HepG2 (cell line): ENCODE data around the gene R3HDM1. TPM values are rescaled to one million over a fixed set of nuclear protein-coding genes. Genes with fewer than 3 reads are reported as not detected.

Experiments
- ARNT ChIP-seq: fragments of 450-650 bp; IDR thresholded peaks from 2 replicates; pipeline ENCODE4 v1.6.1; 2017
- CHCHD3 ChIP-seq: sonication (generic); formaldehyde crosslinking; IDR thresholded peaks from 2 replicates; pipeline ENCODE4 v1.8.0; 2022; ENCODE audit warnings: mild to moderate bottlenecking, missing genetic modification reagents, moderate library complexity
- ETV6 ChIP-seq: sonication (generic); formaldehyde crosslinking; conservative IDR thresholded peaks from 2 replicates; pipeline ENCODE4 v1.4.0; 2020; ENCODE audit warnings: missing genetic modification reagents
- GABPB1 ChIP-seq: IDR thresholded peaks from 2 replicates; pipeline ENCODE4 v1.6.1; 2016; ENCODE audit warnings: mild to moderate bottlenecking, missing genetic modification reagents, moderate library complexity, missing compliant biosample characterization
- HNRNPH1 ChIP-seq: fragments of 200-400 bp; formaldehyde crosslinking; optimal IDR thresholded peaks from 2 replicates; pipeline ENCODE3; 2017; ENCODE audit warnings: mild to moderate bottlenecking, low read depth, low read length
- MAZ ChIP-seq, 2 experiments: sonication (generic) in 1 of 2; formaldehyde crosslinking in 1 of 2; IDR thresholded peaks; 2 replicates each; pipeline versions ENCODE4 v1.5.0 to v1.6.1; 2012 to 2020; ENCODE audit warnings: low read depth in 2 of 2, mild to moderate bottlenecking in 2 of 2, borderline replicate concordance in 1 of 2, improper control_type of control experiment in 1 of 2, low read length in 1 of 2, missing genetic modification reagents in 1 of 2, moderate library complexity in 1 of 2
- NCOR1 ChIP-seq: fragments of 200-600 bp; sonication (generic); IDR thresholded peaks from 2 replicates; pipeline ENCODE4 v1.7.0; 2017; ENCODE audit warnings: antibody characterized with exemption, low read length, borderline replicate concordance
- NR2F1 ChIP-seq, 2 experiments: fragments of 450-650 bp in 1 of 2; formaldehyde crosslinking in 1 of 2; IDR thresholded peaks; 2 replicates each; pipeline versions ENCODE4 v1.5.0 to v1.6.1; 2016 to 2020; ENCODE audit warnings: mild to moderate bottlenecking in 1 of 2, missing compliant biosample characterization in 1 of 2, missing genetic modification reagents in 1 of 2, moderate library complexity in 1 of 2
- PCBP2 ChIP-seq: fragments of 200-400 bp; formaldehyde crosslinking; optimal IDR thresholded peaks from 2 replicates; pipeline ENCODE3; 2018; ENCODE audit warnings: low read length, low read depth; ENCODE audit not compliant: poor library complexity, severe bottlenecking
- POLR2A ChIP-seq, 2 experiments: IDR thresholded peaks; 2 replicates each; pipeline ENCODE4 v1.6.1; 2011; ENCODE audit warnings: low read depth in 2 of 2, low read length in 2 of 2, mild to moderate bottlenecking in 1 of 2, moderate library complexity in 1 of 2; ENCODE audit not compliant: insufficient read depth in 1 of 2
- RFX5 ChIP-seq: IDR thresholded peaks from 2 replicates; pipeline ENCODE4 v1.6.1; 2011; ENCODE audit warnings: low read depth, low read length, improper control_type of control experiment
- SKI ChIP-seq: fragments of 450-650 bp; IDR thresholded peaks from one replicate; pipeline ENCODE4 v1.6.1; 2018; ENCODE audit warnings: mild to moderate bottlenecking; ENCODE audit not compliant: partially characterized antibody
- TBX2 ChIP-seq: sonication (generic); formaldehyde crosslinking; IDR thresholded peaks from 2 replicates; pipeline ENCODE4 v1.5.0; 2020; ENCODE audit warnings: missing genetic modification reagents, mild to moderate bottlenecking, borderline replicate concordance
- ZNF143 ChIP-seq: sonication (generic); formaldehyde crosslinking; IDR thresholded peaks from 2 replicates; pipeline ENCODE4 v1.4.0; 2020; ENCODE audit warnings: missing genetic modification reagents
- ZNF207 ChIP-seq: fragments of 450-650 bp; IDR thresholded peaks from 2 replicates; pipeline ENCODE4 v1.6.1; 2016; ENCODE audit warnings: antibody characterized with exemption, borderline replicate concordance
- ZNF224 ChIP-seq: sonication (generic); formaldehyde crosslinking; IDR thresholded peaks from 2 replicates; pipeline ENCODE4 v1.5.0; 2020; ENCODE audit warnings: mild to moderate bottlenecking, missing genetic modification reagents
- ZNF432 ChIP-seq: sonication (generic); formaldehyde crosslinking; IDR thresholded peaks from 2 replicates; pipeline ENCODE4 v1.5.0; 2020; ENCODE audit warnings: missing genetic modification reagents, mild to moderate bottlenecking, borderline replicate concordance
- ZNF460 ChIP-seq: sonication (generic); formaldehyde crosslinking; IDR thresholded peaks from 2 replicates; pipeline ENCODE4 v1.5.1; 2020; ENCODE audit warnings: missing genetic modification reagents, mild to moderate bottlenecking, borderline replicate concordance
- ZNF790 ChIP-seq: sonication (generic); formaldehyde crosslinking; IDR thresholded peaks from 2 replicates; pipeline ENCODE4 v1.8.0; 2022; ENCODE audit warnings: missing genetic modification reagents, mild to moderate bottlenecking, borderline replicate concordance
- ZSCAN9 ChIP-seq: IDR thresholded peaks from 2 replicates; pipeline ENCODE4 v1.6.1; 2016; ENCODE audit warnings: borderline replicate concordance
- ZZZ3 ChIP-seq: sonication (generic); formaldehyde crosslinking; IDR thresholded peaks from 2 replicates; pipeline ENCODE4 v1.4.0; 2020; ENCODE audit warnings: missing genetic modification reagents, mild to moderate bottlenecking, borderline replicate concordance
- polyA plus RNA-seq, 8 experiments: library from polyadenylated mRNA; depleted of rRNA in 3 of 8; stranded (reverse) in 7 of 8; unstranded in 1 of 8; fragments of >200 nt; fragmentation: Illumina TruSeq in 4 of 8; extraction: Trizol in 4 of 8; gene quantifications; 2 replicates each; pipeline versions ENCODE4 v1.2.1 to v1.2.3, GENCODE V29; 2011 to 2016; ENCODE audit warnings: low read depth in 4 of 8, missing spikeins in 1 of 8, mixed read lengths in 1 of 8; ENCODE audit not compliant: insufficient read depth in 1 of 8
- total RNA-seq, 5 experiments: library from RNA; depleted of rRNA; stranded (reverse); fragments of >200 nt; fragmentation: Illumina TruSeq; extraction: Trizol; gene quantifications; 2 replicates each; pipeline ENCODE4 v1.2.3, GENCODE V29; 2016; ENCODE audit warnings: low read depth in 1 of 5
- TF ChIP-seq, protein P1 (sequence below): sonication (generic); formaldehyde crosslinking; IDR thresholded peaks from 2 replicates; pipeline ENCODE4 v1.8.0; 2022; ENCODE audit warnings: missing genetic modification reagents, mild to moderate bottlenecking, borderline replicate concordance
- TF ChIP-seq, protein P2 (sequence below): sonication (generic); formaldehyde crosslinking; IDR thresholded peaks from 2 replicates; pipeline ENCODE4 v1.5.0; 2020; ENCODE audit warnings: missing genetic modification reagents
- TF ChIP-seq, protein P3 (sequence below), 2 experiments: fragments of 450-650 bp in 1 of 2; sonication (generic) in 1 of 2; formaldehyde crosslinking; IDR thresholded peaks; 2 replicates each; pipeline versions ENCODE4 v1.5.0 to v1.8.0; 2020 to 2022; ENCODE audit warnings: mild to moderate bottlenecking in 1 of 2, missing genetic modification reagents in 1 of 2
- TF ChIP-seq, protein P4 (sequence below): sonication (generic); formaldehyde crosslinking; IDR thresholded peaks from 2 replicates; pipeline ENCODE4 v1.4.0; 2020; ENCODE audit warnings: missing genetic modification reagents

Gene R3HDM1
- total and polyA plus RNA-seq, 2 of the 13 experiments (the other 11 are each of a cell fraction or from before 2014, with no cell fraction given), result 15.7 to 54.3 TPM

DNA sequence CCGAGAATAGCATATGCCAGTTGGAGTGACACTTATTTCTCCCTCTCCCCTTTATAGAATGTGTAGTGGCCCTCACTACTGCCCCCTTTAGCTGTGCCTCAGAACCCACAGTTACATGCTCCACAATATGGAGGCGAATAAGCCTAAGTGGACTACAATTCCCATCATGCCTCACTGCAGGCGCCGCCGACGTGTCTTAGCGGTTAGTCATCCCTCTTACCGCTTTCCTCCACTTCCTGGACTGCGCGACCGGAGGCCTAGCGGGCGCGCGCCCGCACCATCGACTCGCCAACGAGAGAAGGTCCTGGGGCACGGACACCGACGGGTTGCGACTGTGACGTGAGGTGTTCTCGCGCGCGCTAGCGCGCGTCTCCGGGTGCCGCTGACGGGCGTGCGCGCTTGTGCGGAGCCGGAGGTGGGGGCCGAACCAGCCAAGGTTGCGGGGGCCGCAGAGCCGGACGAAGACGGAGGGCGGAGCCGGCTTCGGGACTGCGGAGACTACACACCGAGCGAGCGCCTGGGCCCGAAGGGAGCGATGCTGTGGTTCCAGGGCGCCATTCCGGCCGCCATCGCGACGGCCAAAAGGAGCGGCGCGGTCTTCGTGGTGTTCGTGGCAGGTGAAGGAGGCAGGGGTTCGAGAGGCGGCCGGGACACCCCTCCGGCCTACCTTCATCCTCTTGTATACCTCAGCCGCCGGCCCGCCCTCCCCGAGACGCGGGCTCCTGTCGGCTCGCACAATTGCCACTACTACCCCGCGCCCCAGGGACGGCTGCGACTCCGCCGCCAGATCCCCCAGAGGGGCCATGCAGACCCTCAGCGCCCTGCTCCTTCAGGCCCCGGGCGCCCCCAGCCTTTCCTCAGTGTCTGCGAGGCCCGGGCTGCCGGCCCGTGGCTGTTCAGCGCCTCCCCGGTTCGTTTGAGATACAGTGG, 210.4 kb downstream of the R3HDM1 start, which contains the start of gene UBXN4 (continued):
- TF ChIP-seq, protein P1, sequence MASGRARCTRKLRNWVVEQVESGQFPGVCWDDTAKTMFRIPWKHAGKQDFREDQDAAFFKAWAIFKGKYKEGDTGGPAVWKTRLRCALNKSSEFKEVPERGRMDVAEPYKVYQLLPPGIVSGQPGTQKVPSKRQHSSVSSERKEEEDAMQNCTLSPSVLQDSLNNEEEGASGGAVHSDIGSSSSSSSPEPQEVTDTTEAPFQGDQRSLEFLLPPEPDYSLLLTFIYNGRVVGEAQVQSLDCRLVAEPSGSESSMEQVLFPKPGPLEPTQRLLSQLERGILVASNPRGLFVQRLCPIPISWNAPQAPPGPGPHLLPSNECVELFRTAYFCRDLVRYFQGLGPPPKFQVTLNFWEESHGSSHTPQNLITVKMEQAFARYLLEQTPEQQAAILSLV, result peak; percentile 80
- TF ChIP-seq POLR2A (IDR thresholded peaks at IDR 0.05; ENCODE audit: insufficient read depth in 1 of 2, low read depth in 2 of 2, low read length in 2 of 2) (peak; percentile 97 to 98), ZSCAN9 (CRISPR knock-in tag) (peak; percentile 62; the same call in 1 of the 2 replicates), ZNF224 (CRISPR knock-in tag) (no peak), HNRNPH1 (no peak), ZNF143 (CRISPR knock-in tag) (peak; percentile 96), CHCHD3 (CRISPR knock-in tag) (peak; percentile 87), SKI (peak; percentile 69), ETV6 (CRISPR knock-in tag) (peak; percentile 15; the same call in 1 of the 2 replicates), ZNF432 (CRISPR knock-in tag) (no peak), TBX2 (CRISPR knock-in tag) (peak; percentile 92; the same call in 1 of the 2 replicates), PCBP2 (no peak), ZNF460 (CRISPR knock-in tag) (no peak), ZNF790 (no peak; the same call in 1 of the 2 replicates), ZZZ3 (CRISPR knock-in tag) (peak; percentile 45; the same call in 1 of the 2 replicates), NR2F1 (CRISPR knock-in tag; IDR thresholded peaks at IDR 0.05) (no peak; a peak in 1 of 4 replicates), RFX5 (peak; percentile 55), ZNF207 (no peak), GABPB1 (CRISPR knock-in tag) (peak; percentile 87), MAZ (IDR thresholded peaks at IDR 0.05; ENCODE audit: borderline replicate concordance, low read depth, low read length) (peak; percentile 95), MAZ (CRISPR knock-in tag; IDR thresholded peaks at IDR 0.05; ENCODE audit: low read depth) (peak; percentile 87), ARNT (no peak), NCOR1 (no peak)
- TF ChIP-seq, protein P2, sequence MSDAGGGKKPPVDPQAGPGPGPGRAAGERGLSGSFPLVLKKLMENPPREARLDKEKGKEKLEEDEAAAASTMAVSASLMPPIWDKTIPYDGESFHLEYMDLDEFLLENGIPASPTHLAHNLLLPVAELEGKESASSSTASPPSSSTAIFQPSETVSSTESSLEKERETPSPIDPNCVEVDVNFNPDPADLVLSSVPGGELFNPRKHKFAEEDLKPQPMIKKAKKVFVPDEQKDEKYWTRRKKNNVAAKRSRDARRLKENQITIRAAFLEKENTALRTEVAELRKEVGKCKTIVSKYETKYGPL (CRISPR knock-in tag), result no peak
- TF ChIP-seq, protein P3, sequence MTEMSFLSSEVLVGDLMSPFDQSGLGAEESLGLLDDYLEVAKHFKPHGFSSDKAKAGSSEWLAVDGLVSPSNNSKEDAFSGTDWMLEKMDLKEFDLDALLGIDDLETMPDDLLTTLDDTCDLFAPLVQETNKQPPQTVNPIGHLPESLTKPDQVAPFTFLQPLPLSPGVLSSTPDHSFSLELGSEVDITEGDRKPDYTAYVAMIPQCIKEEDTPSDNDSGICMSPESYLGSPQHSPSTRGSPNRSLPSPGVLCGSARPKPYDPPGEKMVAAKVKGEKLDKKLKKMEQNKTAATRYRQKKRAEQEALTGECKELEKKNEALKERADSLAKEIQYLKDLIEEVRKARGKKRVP (CRISPR knock-in tag; IDR thresholded peaks at IDR 0.05), result peak in 1 of 2 experiments; percentile 82; a peak in 2 of 4 replicates
- TF ChIP-seq, protein P4, sequence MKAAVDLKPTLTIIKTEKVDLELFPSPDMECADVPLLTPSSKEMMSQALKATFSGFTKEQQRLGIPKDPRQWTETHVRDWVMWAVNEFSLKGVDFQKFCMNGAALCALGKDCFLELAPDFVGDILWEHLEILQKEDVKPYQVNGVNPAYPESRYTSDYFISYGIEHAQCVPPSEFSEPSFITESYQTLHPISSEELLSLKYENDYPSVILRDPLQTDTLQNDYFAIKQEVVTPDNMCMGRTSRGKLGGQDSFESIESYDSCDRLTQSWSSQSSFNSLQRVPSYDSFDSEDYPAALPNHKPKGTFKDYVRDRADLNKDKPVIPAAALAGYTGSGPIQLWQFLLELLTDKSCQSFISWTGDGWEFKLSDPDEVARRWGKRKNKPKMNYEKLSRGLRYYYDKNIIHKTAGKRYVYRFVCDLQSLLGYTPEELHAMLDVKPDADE (CRISPR knock-in tag), result 0 out of 2 replicates have a peak, but pooled peaks have one; percentile 44
